ENCODE data around the gene CROCC. TPM values are rescaled to one million over a fixed set of nuclear protein-coding genes. Genes with fewer than 3 reads are reported as not detected.
"Not testable (repeated sequence)": the region's sequence is repeated elsewhere in the genome, so short reads cannot be mapped to it uniquely, and the experiment has no call there.

CROCC gene
- total RNA-seq, 1 donor from 2014 or later: 51.5 TPM

GRCh38 chr1:16925635-16926490 lies 4.1 kb downstream of the CROCC start:
- Mint-ChIP-seq H3K27ac (no peak overlapping the region), H3K9me3 (ENCODE audit: low read depth) (no peaks in the 10 kb centered on the region), H3K36me3 (ENCODE audit: insufficient read depth) (no peaks in the 10 kb centered on the region), H3K27me3 (no peaks in the 10 kb centered on the region), H3K4me1 (ENCODE audit: low read depth) (peaks cover 20% of the 10 kb centered on the region), H3K4me3 (ENCODE audit: low read depth) (no peak overlapping the region)
- TF ChIP-seq CTCF (IDR thresholded peaks at IDR 0.05; ENCODE audit: unreplicated experiment): no peak
- no peak for DNase-seq (ENCODE audit: low spot score, unreplicated experiment)

- H3K27ac Mint-ChIP-seq: peak overlapping the region; percentile 74
- H3K4me1 Mint-ChIP-seq (ENCODE audit: low read depth): peaks cover 18% of the 10 kb centered on the region
- no peaks in the 10 kb centered on the region for H3K36me3 Mint-ChIP-seq (ENCODE audit: insufficient read depth)
- TF ChIP-seq CTCF (IDR thresholded peaks at IDR 0.05; ENCODE audit: unreplicated experiment): no peak
- no peak for DNase-seq (ENCODE audit: low spot score, unreplicated experiment)
- H3K4me3 Mint-ChIP-seq (ENCODE audit: low read depth): no peak overlapping the region
- H3K9me3 Mint-ChIP-seq (ENCODE audit: low read depth): no peaks in the 10 kb centered on the region
- no peaks in the 10 kb centered on the region for H3K27me3 Mint-ChIP-seq
These were observed 4.9 kb downstream of the CROCC start for GRCh38 chr1:16926491-16927073.

- peaks cover 15% of the 10 kb centered on the region for H3K4me1 Mint-ChIP-seq (ENCODE audit: low read depth)
- no peak overlapping the region for H3K4me3 Mint-ChIP-seq (ENCODE audit: low read depth)
- no peaks in the 10 kb centered on the region for H3K27me3 Mint-ChIP-seq
- H3K27ac Mint-ChIP-seq: peak overlapping the region; percentile 74
- TF ChIP-seq CTCF (IDR thresholded peaks at IDR 0.05; ENCODE audit: unreplicated experiment): no peak
- no peaks in the 10 kb centered on the region for H3K9me3 Mint-ChIP-seq (ENCODE audit: low read depth)
- no peaks in the 10 kb centered on the region for H3K36me3 Mint-ChIP-seq (ENCODE audit: insufficient read depth)
- no peak for DNase-seq (ENCODE audit: low spot score, unreplicated experiment)
These were observed 5.5 kb downstream of the CROCC start for GRCh38 chr1:16927256-16927655.

GRCh38 chr1:16927711-16928485 lies 6.2 kb downstream of the CROCC start:
- no peaks in the 10 kb centered on the region for H3K9me3 Mint-ChIP-seq (ENCODE audit: low read depth)
- no peak overlapping the region for H3K27ac Mint-ChIP-seq
- H3K27me3 Mint-ChIP-seq: no peaks in the 10 kb centered on the region
- H3K4me1 Mint-ChIP-seq (ENCODE audit: low read depth): peaks cover 15% of the 10 kb centered on the region
- no peak overlapping the region for H3K4me3 Mint-ChIP-seq (ENCODE audit: low read depth)
- DNase-seq (ENCODE audit: low spot score, unreplicated experiment): no peak
- H3K36me3 Mint-ChIP-seq (ENCODE audit: insufficient read depth): no peaks in the 10 kb centered on the region
- no peak for TF ChIP-seq CTCF (IDR thresholded peaks at IDR 0.05; ENCODE audit: unreplicated experiment)

GRCh38 chr1:16929146-16930041 lies 7.7 kb downstream of the CROCC start:
- not testable (repeated sequence) for H3K4me3 Mint-ChIP-seq (ENCODE audit: low read depth); H3K36me3 Mint-ChIP-seq (ENCODE audit: insufficient read depth); DNase-seq (ENCODE audit: low spot score, unreplicated experiment); H3K27ac Mint-ChIP-seq; H3K27me3 Mint-ChIP-seq; H3K9me3 Mint-ChIP-seq (ENCODE audit: low read depth)
- peaks cover 15% of the 10 kb centered on the region for H3K4me1 Mint-ChIP-seq (ENCODE audit: low read depth)

- DNase-seq (ENCODE audit: low spot score, unreplicated experiment); H3K27me3 Mint-ChIP-seq; H3K4me3 Mint-ChIP-seq (ENCODE audit: low read depth); H3K27ac Mint-ChIP-seq; H3K9me3 Mint-ChIP-seq (ENCODE audit: low read depth); H3K36me3 Mint-ChIP-seq (ENCODE audit: insufficient read depth): not testable (repeated sequence)
- H3K4me1 Mint-ChIP-seq (ENCODE audit: low read depth): peaks cover 11% of the 10 kb centered on the region
These were observed 9.6 kb downstream of the CROCC start for GRCh38 chr1:16931206-16931934.

GRCh38 chr1:16933945-16934344 lies 12.2 kb downstream of the CROCC start:
- not testable (repeated sequence) for DNase-seq (ENCODE audit: low spot score, unreplicated experiment); H3K9me3 Mint-ChIP-seq (ENCODE audit: low read depth); H3K36me3 Mint-ChIP-seq (ENCODE audit: insufficient read depth); H3K27me3 Mint-ChIP-seq; H3K27ac Mint-ChIP-seq; H3K4me3 Mint-ChIP-seq (ENCODE audit: low read depth); H3K4me1 Mint-ChIP-seq (ENCODE audit: low read depth)
